ENCODE results near the gene COQ10B. TPM values are rescaled to one million over a fixed set of nuclear protein-coding genes. Genes with fewer than 3 reads are reported as not detected.
A peak's percentile ranks its signal among the peaks of the same experiment; 100 is the strongest.

COQ10B gene
- total RNA-seq, 1 experiment from 2014 or later = 34.7 TPM

GRCh38 chr2:197496695-197497094, 43.3 kb downstream of the COQ10B start:
- H3K27me3 ChIP-seq (ENCODE audit: control insufficient read depth, insufficient read depth, low read length) = no peaks in the 10 kb centered on the region
- no peak for DNase-seq (ENCODE audit: low read depth, low spot score)
- ChIA-PET CTCF (no interaction called here), POLR2A (no interaction called here)
- H3K27ac ChIP-seq (ENCODE audit: low read length) = peak overlapping the region; percentile 96
- peak overlapping the region; percentile 60 to 93 for H3K4me3 ChIP-seq (ENCODE audit: low read depth in 2 of 2, low read length in 2 of 2)
- no TSS peak for BruUV-seq (replicated peaks)
- ATAC-seq = no peak
- no peaks in the 10 kb centered on the region for H3K9me3 ChIP-seq (ENCODE audit: control insufficient read depth, insufficient read depth, low read depth, low read length)
- TF ChIP-seq TCF7L2 (IDR thresholded peaks at IDR 0.05; ENCODE audit: low read depth, low read length) (no peak), SIN3A (IDR thresholded peaks at IDR 0.05; ENCODE audit: borderline replicate concordance, insufficient read depth, low read depth, low read length) (no peak), CTCF (IDR thresholded peaks at IDR 0.05) (no peak), POLR2AphosphoS5 (IDR thresholded peaks at IDR 0.05; ENCODE audit: low read depth, low read length) (no peak), REST (IDR thresholded peaks at IDR 0.05; ENCODE audit: insufficient read depth in 1 of 2, low read depth in 2 of 2, low read length in 1 of 2) (no peak)
- in situ Hi-C loops (cut with HindIII; ENCODE audit: low pct_unique_long_range_greater_than_20kb, low sequenced_read_pairs) = no loop called here
- peaks cover 67% of the 10 kb centered on the region for H3K36me3 ChIP-seq (ENCODE audit: control insufficient read depth, insufficient read depth, low read length)
- intact Hi-C loops (cut with micrococcal nuclease; ENCODE audit: unreplicated experiment) = no loop called here
- H3K4me1 ChIP-seq (ENCODE audit: control insufficient read depth, insufficient read depth, low read length) = peaks cover 25% of the 10 kb centered on the region

GRCh38 chr2:197497326-197497725, 44.0 kb downstream of the COQ10B start:
- Histone ChIP-seq H3K4me1 (ENCODE audit: control insufficient read depth, insufficient read depth, low read length) (peaks cover 31% of the 10 kb centered on the region), H3K9me3 (ENCODE audit: control insufficient read depth, insufficient read depth, low read depth, low read length) (no peaks in the 10 kb centered on the region), H3K36me3 (ENCODE audit: control insufficient read depth, insufficient read depth, low read length) (peaks cover 70% of the 10 kb centered on the region), H3K4me3 (ENCODE audit: low read depth in 2 of 2, low read length in 2 of 2) (peak overlapping the region; percentile 60 to 93), H3K27ac (ENCODE audit: low read length) (peak overlapping the region; percentile 96), H3K27me3 (ENCODE audit: control insufficient read depth, insufficient read depth, low read length) (no peaks in the 10 kb centered on the region)
- TF ChIP-seq POLR2AphosphoS5 (IDR thresholded peaks at IDR 0.05; ENCODE audit: low read depth, low read length) (no peak), REST (IDR thresholded peaks at IDR 0.05; ENCODE audit: insufficient read depth in 1 of 2, low read depth in 2 of 2, low read length in 1 of 2) (no peak), SIN3A (IDR thresholded peaks at IDR 0.05; ENCODE audit: borderline replicate concordance, insufficient read depth, low read depth, low read length) (no peak), TCF7L2 (IDR thresholded peaks at IDR 0.05; ENCODE audit: low read depth, low read length) (no peak), CTCF (IDR thresholded peaks at IDR 0.05) (no peak)
- no peak for DNase-seq (ENCODE audit: low read depth, low spot score)
- ChIA-PET CTCF (no interaction called here), POLR2A (no interaction called here)
- intact Hi-C loops (cut with micrococcal nuclease; ENCODE audit: unreplicated experiment) (no loop called here), in situ Hi-C loops (cut with HindIII; ENCODE audit: low pct_unique_long_range_greater_than_20kb, low sequenced_read_pairs) (no loop called here)
- BruUV-seq (replicated peaks) = no TSS peak
- ATAC-seq = no peak

All from Panc1 (cell line).